ENCODE measurements around the gene OGG1.

The OGG1 gene

DNA sequence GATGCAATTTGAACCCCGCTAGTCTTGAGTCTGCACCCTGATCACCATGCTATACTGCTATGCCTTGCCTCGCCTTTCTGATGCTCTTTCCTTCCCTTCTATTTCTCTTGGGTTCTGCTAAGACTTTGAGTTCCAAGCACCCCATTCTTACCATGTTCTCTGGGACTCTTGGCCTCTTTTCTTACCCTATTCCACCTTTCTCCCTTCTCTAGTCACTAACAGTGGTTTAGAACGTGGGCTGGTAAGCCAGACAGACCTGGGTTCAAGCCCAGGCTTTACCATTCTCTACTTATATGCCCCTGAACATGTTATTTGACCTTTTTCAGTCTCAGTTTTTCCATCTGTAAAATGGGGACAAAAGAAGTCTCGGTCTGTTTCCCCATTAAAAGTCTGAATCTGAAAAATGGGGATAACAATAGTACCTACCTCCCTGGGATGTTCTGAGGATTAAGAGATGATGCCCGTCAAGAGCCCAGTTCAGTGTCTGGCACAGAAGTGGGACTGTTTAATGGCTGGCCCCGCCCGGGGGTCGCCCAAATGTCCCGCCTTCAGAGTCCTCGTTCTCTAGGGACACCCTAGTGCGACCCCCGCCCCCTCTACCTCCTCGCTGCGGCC is 42.1 kb downstream of the OGG1 start:
- TF ChIP-seq, protein P1, sequence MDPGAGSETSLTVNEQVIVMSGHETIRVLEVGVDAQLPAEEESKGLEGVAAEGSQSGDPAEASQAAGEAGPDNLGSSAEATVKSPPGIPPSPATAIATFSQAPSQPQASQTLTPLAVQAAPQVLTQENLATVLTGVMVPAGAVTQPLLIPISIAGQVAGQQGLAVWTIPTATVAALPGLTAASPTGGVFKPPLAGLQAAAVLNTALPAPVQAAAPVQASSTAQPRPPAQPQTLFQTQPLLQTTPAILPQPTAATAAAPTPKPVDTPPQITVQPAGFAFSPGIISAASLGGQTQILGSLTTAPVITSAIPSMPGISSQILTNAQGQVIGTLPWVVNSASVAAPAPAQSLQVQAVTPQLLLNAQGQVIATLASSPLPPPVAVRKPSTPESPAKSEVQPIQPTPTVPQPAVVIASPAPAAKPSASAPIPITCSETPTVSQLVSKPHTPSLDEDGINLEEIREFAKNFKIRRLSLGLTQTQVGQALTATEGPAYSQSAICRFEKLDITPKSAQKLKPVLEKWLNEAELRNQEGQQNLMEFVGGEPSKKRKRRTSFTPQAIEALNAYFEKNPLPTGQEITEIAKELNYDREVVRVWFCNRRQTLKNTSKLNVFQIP (CRISPR knock-in tag; IDR thresholded peaks at IDR 0.05; ENCODE audit: borderline replicate concordance, low read depth): no peak
- TF ChIP-seq RARB (CRISPR knock-in tag; IDR thresholded peaks at IDR 0.05) (no peak), ARNTL (CRISPR knock-in tag; IDR thresholded peaks at IDR 0.05; ENCODE audit: borderline replicate concordance, low read depth) (no peak), ZC3H10 (CRISPR knock-in tag; IDR thresholded peaks at IDR 0.05) (no peak)
- no peak; the same call in 1 of the 3 replicates for ATAC-seq

DNA sequence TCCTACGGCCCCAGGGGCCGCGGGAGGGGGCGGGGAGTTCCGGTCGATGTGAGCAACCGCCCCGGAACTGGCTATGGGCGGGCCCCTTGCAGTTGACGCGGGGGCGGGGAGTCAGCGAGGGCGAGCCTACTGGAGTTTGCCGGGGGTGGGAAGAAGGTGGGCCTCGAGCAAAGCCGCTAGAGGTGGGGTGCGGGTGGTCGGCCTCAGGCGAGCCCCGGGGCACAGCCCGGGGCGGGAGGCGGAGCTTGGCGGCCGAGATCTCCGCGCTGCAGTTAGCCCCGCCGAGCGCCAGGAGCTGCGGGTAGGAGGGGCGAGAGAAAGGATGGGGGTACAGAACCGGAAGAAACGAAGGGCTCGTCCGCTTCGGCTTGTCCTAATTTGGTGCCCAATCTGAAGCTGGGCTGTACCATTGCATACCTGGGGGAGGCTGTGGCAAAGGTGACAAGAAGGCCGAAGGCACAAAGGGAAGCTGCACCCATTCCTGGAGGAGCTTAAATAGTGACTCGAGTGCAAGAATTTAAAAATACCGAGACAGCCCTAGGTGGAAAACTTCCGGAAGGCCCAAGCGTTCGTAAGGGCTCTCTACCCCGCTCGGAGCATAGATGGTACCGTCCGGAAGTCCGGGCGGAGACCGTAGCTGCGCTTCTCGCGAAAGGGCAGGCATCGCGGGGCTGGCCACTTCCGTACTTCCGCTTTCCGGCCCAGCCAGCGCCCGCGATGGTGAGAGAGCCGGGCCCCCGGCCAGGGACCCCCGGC is 42.8 kb downstream of the OGG1 start, which contains the start of the genes ARPC4 and TADA3:
TSS of gene ARPC4 (plus strand) at position 678 of the 756 bp plus-strand sequence. CDS start at position 718, 40 bp downstream.
TSS of gene TADA3 (minus strand) at position 69 of the 756 bp plus-strand sequence. CDS start 1,007 bp downstream, outside the sequence.
- TF ChIP-seq PPARA (CRISPR knock-in tag; IDR thresholded peaks at IDR 0.05; ENCODE audit: borderline replicate concordance): no peak
- peak; percentile 93 for ATAC-seq

DNA sequence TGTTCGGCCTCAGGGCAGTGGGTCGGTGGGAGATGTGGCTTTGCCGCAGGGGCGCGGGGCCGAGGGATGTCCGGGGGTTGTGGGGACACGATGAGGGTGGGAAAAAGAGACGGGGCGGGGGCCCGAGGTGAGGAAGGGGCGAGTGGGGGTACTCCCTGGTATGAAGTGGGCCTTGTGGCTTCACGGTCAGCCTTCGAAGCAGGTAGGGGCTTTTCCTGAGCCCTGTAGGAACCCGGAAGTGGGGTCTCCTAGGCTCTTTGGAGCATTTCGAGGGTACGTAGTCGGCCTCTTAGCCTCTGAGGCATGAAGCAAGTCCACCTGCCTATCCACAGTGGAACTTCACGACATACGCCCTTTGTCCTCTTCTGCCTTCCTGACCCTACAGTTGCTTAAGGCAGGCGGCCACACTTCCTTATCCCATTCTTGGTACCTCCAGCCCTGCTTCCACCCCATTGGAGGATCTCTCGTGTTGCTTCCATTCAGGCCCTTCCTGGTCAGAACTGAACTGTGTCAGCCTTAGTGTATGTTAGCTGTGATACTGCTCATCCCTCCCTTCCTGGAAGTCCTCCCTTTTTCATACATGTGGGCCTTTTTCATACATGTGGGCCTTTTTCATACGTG is 43.5 kb downstream of the OGG1 start:
- peak; percentile 14; the same call in 1 of the 2 replicates for TF ChIP-seq ZC3H10 (CRISPR knock-in tag; IDR thresholded peaks at IDR 0.05)
- TF ChIP-seq ISL1 (CRISPR knock-in tag; IDR thresholded peaks at IDR 0.05): no peak
- ATAC-seq: peak; percentile 50

DNA sequence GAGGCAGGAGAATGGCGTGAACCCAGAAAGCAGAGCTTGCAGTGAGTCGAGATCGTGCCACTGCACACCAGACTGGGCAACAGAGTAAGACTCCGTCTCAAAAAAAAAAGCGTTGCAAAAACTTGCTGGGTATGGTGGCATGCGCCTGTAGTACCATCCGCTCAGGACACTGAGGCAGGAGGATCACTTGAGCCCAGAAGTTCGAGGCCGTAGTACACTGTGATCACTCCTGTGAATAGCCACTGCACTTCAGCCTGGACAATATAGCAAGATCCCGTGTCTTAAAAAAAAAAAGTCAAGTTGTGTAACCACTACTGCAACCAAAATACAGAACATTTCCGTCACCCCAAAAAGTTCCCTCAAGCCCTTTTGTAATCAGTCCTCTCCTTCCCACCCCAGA is 44.6 kb downstream of the OGG1 start:
- no peak for ATAC-seq
- TF ChIP-seq ZNF565 (CRISPR knock-in tag; conservative IDR thresholded peaks at IDR 0.05; ENCODE audit: low read depth): no peak
- TF ChIP-seq, protein P2, sequence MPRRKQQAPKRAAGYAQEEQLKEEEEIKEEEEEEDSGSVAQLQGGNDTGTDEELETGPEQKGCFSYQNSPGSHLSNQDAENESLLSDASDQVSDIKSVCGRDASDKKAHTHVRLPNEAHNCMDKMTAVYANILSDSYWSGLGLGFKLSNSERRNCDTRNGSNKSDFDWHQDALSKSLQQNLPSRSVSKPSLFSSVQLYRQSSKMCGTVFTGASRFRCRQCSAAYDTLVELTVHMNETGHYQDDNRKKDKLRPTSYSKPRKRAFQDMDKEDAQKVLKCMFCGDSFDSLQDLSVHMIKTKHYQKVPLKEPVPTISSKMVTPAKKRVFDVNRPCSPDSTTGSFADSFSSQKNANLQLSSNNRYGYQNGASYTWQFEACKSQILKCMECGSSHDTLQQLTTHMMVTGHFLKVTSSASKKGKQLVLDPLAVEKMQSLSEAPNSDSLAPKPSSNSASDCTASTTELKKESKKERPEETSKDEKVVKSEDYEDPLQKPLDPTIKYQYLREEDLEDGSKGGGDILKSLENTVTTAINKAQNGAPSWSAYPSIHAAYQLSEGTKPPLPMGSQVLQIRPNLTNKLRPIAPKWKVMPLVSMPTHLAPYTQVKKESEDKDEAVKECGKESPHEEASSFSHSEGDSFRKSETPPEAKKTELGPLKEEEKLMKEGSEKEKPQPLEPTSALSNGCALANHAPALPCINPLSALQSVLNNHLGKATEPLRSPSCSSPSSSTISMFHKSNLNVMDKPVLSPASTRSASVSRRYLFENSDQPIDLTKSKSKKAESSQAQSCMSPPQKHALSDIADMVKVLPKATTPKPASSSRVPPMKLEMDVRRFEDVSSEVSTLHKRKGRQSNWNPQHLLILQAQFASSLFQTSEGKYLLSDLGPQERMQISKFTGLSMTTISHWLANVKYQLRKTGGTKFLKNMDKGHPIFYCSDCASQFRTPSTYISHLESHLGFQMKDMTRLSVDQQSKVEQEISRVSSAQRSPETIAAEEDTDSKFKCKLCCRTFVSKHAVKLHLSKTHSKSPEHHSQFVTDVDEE (CRISPR knock-in tag; IDR thresholded peaks at IDR 0.05): no peak
- no peak for TF ChIP-seq ISL1 (CRISPR knock-in tag; IDR thresholded peaks at IDR 0.05)
- no peak for TF ChIP-seq ZFP30 (CRISPR knock-in tag; IDR thresholded peaks at IDR 0.05)
- no peak for TF ChIP-seq TCF4 (CRISPR knock-in tag; IDR thresholded peaks at IDR 0.05; ENCODE audit: borderline replicate concordance)
- TF ChIP-seq ESRRG (CRISPR knock-in tag; IDR thresholded peaks at IDR 0.05): no peak
- TF ChIP-seq, protein P3, sequence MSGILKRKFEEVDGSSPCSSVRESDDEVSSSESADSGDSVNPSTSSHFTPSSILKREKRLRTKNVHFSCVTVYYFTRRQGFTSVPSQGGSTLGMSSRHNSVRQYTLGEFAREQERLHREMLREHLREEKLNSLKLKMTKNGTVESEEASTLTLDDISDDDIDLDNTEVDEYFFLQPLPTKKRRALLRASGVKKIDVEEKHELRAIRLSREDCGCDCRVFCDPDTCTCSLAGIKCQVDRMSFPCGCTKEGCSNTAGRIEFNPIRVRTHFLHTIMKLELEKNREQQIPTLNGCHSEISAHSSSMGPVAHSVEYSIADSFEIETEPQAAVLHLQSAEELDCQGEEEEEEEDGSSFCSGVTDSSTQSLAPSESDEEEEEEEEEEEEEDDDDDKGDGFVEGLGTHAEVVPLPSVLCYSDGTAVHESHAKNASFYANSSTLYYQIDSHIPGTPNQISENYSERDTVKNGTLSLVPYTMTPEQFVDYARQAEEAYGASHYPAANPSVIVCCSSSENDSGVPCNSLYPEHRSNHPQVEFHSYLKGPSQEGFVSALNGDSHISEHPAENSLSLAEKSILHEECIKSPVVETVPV (CRISPR knock-in tag; IDR thresholded peaks at IDR 0.05): no peak
- TF ChIP-seq OSR1 (CRISPR knock-in tag; IDR thresholded peaks at IDR 0.05): no peak
- TF ChIP-seq ZFP3 (CRISPR knock-in tag; IDR thresholded peaks at IDR 0.05): no peak
- TF ChIP-seq, protein P4, sequence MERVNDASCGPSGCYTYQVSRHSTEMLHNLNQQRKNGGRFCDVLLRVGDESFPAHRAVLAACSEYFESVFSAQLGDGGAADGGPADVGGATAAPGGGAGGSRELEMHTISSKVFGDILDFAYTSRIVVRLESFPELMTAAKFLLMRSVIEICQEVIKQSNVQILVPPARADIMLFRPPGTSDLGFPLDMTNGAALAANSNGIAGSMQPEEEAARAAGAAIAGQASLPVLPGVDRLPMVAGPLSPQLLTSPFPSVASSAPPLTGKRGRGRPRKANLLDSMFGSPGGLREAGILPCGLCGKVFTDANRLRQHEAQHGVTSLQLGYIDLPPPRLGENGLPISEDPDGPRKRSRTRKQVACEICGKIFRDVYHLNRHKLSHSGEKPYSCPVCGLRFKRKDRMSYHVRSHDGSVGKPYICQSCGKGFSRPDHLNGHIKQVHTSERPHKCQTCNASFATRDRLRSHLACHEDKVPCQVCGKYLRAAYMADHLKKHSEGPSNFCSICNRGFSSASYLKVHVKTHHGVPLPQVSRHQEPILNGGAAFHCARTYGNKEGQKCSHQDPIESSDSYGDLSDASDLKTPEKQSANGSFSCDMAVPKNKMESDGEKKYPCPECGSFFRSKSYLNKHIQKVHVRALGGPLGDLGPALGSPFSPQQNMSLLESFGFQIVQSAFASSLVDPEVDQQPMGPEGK (CRISPR knock-in tag; IDR thresholded peaks at IDR 0.05; ENCODE audit: borderline replicate concordance): no peak
- TF ChIP-seq SNAI2 (CRISPR knock-in tag; IDR thresholded peaks at IDR 0.05): no peak
- TF ChIP-seq BACH2 (CRISPR knock-in tag; IDR thresholded peaks at IDR 0.05; ENCODE audit: borderline replicate concordance): no peak
- TF ChIP-seq, protein P1 (CRISPR knock-in tag; IDR thresholded peaks at IDR 0.05; ENCODE audit: borderline replicate concordance, low read depth): no peak
- TF ChIP-seq, protein P5, sequence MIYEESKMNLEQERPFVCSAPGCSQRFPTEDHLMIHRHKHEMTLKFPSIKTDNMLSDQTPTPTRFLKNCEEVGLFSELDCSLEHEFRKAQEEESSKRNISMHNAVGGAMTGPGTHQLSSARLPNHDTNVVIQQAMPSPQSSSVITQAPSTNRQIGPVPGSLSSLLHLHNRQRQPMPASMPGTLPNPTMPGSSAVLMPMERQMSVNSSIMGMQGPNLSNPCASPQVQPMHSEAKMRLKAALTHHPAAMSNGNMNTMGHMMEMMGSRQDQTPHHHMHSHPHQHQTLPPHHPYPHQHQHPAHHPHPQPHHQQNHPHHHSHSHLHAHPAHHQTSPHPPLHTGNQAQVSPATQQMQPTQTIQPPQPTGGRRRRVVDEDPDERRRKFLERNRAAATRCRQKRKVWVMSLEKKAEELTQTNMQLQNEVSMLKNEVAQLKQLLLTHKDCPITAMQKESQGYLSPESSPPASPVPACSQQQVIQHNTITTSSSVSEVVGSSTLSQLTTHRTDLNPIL (CRISPR knock-in tag; IDR thresholded peaks at IDR 0.05; ENCODE audit: low read depth): no peak
- no peak for TF ChIP-seq RARB (CRISPR knock-in tag; IDR thresholded peaks at IDR 0.05)
- TF ChIP-seq ZNF70 (CRISPR knock-in tag; IDR thresholded peaks at IDR 0.05): no peak
